Regular cardiac myocyte (primary cell): Measurements from ENCODE around the gene TEDC1. TPM values are rescaled to one million over a fixed set of nuclear protein-coding genes. Genes with fewer than 3 reads are reported as not detected.

Source experiments
- total RNA-seq: library from RNA; depleted of rRNA; stranded (reverse); fragments of >200 nt; gene quantifications from 2 replicates; pipeline ENCODE4 v1.2.3, GENCODE V29; 2014

Gene TEDC1, protein sequence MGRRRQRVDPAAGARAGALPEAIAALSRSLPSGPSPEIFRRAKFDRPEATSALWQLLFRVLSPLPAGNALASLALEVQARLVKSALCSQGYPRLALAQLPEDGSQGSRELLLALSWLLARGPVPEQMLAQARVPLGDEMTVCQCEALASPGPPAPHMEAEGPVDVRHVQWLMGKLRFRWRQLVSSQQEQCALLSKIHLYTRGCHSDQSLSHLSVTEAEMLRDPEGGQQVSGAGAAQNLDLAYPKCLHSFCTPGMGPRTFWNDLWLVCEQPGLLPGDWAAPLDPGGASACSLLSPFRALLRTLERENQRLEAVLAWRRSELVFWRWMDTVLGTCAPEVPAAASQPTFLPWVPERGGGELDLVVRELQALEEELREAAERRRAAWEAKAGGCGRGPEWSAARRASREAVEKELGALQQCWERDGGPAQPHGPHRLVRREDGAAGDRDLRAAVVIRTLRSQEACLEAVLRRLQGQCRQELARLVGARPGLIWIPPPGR
- 3.9 and 15.1 TPM in 2 replicates for total RNA-seq

DNA sequence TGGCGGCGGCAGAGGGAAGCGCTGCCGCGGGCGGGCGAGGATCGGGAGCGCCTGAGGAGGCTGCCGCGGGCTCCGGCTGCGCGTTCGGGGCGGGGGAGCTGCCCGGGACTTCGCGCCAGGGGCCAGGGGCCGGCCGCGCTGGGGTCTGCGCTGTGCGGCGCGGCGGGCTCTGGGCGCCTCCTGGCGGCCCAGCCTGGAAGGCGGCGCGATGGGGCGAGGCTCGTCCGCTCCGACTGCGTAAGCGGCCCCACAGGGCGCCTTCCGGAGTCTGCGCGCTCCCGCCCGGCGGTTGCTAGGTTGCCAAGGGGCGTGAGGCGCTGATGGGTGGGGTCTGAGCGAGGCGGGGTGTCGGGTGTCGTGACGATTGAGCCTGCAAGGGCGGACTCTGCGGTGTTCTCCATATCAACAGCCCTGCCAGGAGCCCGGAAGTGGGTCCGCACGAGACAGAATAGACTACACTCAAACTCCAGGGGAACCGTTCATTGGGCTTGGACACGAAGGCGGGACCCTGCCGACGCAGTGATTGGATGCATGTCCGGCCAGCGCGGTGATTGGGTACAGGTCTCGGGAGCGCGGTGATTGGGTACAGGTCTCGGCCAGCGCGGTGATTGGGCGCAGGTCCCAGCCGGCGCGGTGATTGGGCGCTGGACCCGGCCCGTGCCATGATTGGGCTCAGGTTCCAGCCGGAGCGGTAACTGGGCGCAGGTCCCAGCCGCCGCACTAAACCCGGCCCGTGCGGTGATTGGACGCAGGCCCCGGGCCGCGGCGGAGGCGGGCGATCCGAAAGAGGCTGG lies at the start of gene TEDC1:
Gene TEDC1, plus strand, starts transcription at position 675 of the 794 bp plus-strand sequence. CDS start 130 bp downstream, outside the sequence.

DNA sequence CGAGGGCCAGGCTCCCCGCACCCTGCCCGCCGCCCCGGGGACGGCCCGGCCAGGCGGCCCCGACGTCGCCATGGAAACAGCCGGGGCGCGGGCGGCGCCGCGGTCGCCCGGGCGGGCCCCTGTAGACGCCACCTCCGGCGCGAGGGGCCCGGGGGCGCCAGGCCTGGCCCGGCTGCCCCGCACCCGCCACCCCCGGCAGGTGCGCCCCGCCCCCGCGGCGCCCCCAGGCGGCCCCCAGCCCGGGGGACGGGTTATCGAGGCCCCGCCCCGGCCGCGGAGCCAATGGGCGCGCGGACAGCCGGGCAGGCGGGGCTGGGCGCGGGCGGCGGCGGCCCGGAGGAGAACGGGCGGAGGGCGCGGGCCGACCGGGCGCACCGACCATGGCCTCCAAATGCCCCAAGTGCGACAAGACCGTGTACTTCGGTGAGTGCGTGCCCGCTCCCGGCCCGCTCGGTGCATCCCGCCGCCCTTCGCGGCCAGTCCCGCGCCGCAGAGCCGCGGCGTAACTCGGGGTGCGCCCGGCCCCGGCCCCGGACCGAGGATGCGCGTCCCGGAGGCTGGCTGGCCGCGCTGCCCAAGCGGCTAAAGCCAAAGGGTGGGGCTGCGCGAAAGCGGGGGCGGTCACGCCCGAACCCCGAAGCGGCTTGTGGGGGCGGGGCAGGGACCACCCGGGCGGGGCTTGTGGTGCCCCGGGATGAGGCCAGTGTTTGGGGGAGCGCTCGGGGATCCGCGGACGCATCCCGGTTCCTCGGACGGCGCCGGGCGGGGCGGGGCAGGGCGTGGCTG lies 16.4 kb upstream of the TEDC1 start, which contains the start of gene CRIP2:
Gene CRIP2, plus strand, starts transcription at position 339 of the 786 bp plus-strand sequence. Its CDS starts 42 bp downstream, at position 381.

DNA sequence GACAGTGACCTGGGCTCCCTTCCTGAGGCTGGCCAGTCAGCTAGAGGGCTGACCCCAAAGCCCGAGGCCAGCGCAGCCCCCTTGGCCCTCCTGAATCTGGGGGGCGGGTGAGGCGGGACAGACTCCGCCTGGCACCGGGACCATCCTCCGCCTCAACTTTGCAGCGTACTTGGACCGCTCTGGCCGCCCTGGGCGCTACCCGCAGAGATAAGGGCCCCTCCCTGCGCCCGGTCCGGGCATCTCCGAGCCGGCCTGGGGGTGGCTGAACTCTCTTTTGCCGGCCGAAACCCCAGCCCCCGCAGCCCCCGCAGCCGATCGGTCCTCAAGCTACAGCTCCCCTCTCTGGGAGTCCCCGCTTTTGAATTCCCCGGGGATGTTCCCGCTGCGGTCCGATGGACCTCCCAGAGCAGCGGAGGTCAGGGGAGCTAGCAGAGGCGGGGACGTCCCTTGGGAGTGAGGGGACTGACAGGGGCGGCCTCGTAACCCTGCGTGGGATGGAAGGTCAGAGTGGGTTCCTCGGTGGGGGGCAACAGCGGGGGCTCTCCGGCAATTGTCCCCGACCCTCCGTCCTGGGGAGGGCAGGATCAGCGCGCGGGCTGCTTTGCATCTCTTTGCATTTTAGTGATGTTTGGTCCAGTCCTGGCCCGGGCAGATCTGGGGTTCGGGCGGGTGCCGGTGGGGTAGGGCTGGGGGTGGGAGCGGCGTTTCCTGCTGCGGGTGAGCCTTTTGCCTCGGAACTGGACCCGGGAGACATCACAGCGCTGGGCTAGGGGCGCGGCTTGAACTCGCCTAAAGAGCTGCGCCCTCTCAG lies 4.7 kb upstream of the TEDC1 start, which contains the start of gene CRIP1:
Gene CRIP1, plus strand, starts transcription at position 724 of the 811 bp plus-strand sequence. CDS start 374 bp downstream, outside the sequence.

GRCh38 chr14:105525861-105526775 lies 35.1 kb downstream of the TEDC1 start, which contains the start of gene TMEM121:
Gene TMEM121, plus strand, starts transcription at chr14:105526583. Its CDS starts 2,252 bp downstream, at chr14:105528835.

Other genes with a start within 250 kb of the TEDC1 start
- 40.6 and 60.4 TPM in 2 replicates for gene BTBD6, start 242.7 kb upstream of the TEDC1 start, total RNA-seq
- 26.5 and 35.9 TPM in 2 replicates for gene BRF1, start 190.2 kb upstream of the TEDC1 start, total RNA-seq
- gene PACS2, start 176.5 kb upstream of the TEDC1 start, total RNA-seq, result 27.8 and 40.6 TPM in 2 replicates
- gene TEX22, start 92.7 kb upstream of the TEDC1 start, total RNA-seq, result 0.19 and 0.28 TPM in 2 replicates
- gene MTA1, start 71.4 kb upstream of the TEDC1 start, total RNA-seq, result 26.3 and 32.4 TPM in 2 replicates
- gene CRIP2, start 16.4 kb upstream of the TEDC1 start, total RNA-seq, result 35.2 and 70.4 TPM in 2 replicates
- 0.28 and 5.4 TPM in 2 replicates for gene CRIP1, start 4.4 kb upstream of the TEDC1 start, total RNA-seq
- 5.0 and 12.7 TPM in 2 replicates for gene TMEM121, start 35.3 kb downstream of the TEDC1 start, total RNA-seq